Measurements from ENCODE around the gene KIFC3.

DNA sequence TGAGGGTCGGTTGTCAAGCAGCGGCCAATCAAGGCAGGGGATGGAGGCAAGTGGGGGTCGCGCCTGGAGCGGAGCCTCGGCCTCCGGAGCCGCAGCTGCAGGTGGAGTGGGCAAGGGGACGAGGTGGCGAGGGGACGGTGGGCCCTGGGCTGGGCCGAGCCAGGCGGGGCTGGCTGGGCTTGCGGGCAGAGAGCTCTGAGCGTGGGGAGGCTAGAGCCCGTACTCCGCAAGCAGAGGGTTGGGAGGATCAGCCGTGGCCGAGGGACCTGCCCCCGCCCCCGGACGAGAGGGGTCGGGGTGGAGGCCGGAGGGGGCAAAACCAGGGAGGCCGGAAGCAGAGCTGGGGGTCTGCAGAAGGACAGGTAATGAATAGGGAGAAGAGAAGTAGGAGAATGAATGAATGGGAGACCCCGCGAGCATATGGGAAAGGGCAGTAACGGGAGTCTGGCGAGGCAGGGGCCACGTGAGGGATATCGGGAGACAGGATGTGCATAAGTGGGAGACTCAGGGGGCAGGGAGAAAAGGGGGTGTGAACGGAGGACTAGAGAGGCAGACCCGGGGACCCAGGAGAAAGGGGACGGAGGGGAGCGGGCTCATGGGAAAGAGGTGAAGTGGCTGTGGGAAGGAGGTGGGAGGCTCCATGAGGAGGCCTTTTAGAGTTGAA lies 66.4 kb downstream of the KIFC3 start, which contains the start of gene KATNB1:
- TF ChIP-seq, protein P1, sequence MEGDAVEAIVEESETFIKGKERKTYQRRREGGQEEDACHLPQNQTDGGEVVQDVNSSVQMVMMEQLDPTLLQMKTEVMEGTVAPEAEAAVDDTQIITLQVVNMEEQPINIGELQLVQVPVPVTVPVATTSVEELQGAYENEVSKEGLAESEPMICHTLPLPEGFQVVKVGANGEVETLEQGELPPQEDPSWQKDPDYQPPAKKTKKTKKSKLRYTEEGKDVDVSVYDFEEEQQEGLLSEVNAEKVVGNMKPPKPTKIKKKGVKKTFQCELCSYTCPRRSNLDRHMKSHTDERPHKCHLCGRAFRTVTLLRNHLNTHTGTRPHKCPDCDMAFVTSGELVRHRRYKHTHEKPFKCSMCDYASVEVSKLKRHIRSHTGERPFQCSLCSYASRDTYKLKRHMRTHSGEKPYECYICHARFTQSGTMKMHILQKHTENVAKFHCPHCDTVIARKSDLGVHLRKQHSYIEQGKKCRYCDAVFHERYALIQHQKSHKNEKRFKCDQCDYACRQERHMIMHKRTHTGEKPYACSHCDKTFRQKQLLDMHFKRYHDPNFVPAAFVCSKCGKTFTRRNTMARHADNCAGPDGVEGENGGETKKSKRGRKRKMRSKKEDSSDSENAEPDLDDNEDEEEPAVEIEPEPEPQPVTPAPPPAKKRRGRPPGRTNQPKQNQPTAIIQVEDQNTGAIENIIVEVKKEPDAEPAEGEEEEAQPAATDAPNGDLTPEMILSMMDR (conservative IDR thresholded peaks at IDR 0.05 in 1 of 2, IDR thresholded peaks at IDR 0.05 in 1 of 2; ENCODE audit: low read depth in 1 of 2, low read length in 2 of 2): no peak
- no peak for TF ChIP-seq EZH2 (IDR thresholded peaks at IDR 0.05; ENCODE audit: low read length, missing control alignments)
